Hematopoietic multipotent progenitor cell treated with erythropoietin and hydrocortisone succinate and interleukin-3 and kit ligand, for 15 days (in vitro differentiated cells): Measurements from ENCODE around the gene ELF3.
"Not testable (repeated sequence)": the region's sequence is repeated elsewhere in the genome, so short reads cannot be mapped to it uniquely, and the experiment has no call there.

Experiments
- DNase-seq: peaks from one replicate; pipeline ENCODE4 v3.0.0-alpha.2; 2015; ENCODE audit warnings: low spot score

The ELF3 gene

GRCh38 chr1:202010180-202011015 is at the start of gene ELF3:
Gene ELF3 (plus strand): TSS chr1:202010587. CDS start chr1:202011137, 550 bp downstream.
- no peak for DNase-seq

GRCh38 chr1:201962382-201962781 is 48.0 kb upstream of the ELF3 start:
- DNase-seq, result not testable (repeated sequence)

GRCh38 chr1:201964261-201964660 is 46.1 kb upstream of the ELF3 start:
- no peak for DNase-seq

GRCh38 chr1:201966171-201966570 is 44.2 kb upstream of the ELF3 start:
- no peak for DNase-seq

- peak; percentile 72 for DNase-seq
Measured at GRCh38 chr1:201968202-201968925, 42.0 kb upstream of the ELF3 start.

- DNase-seq, result peak; percentile 56
Measured at GRCh38 chr1:201970334-201971159, 39.8 kb upstream of the ELF3 start.

- peak; percentile 46 for DNase-seq
Measured at GRCh38 chr1:201982082-201982622, 28.2 kb upstream of the ELF3 start.

GRCh38 chr1:201982623-201983379 is 27.6 kb upstream of the ELF3 start, which contains the start of gene RNPEP:
Gene RNPEP (plus strand): TSS chr1:201982648. CDS start chr1:201982667, 19 bp downstream.
- DNase-seq, result no peak

- no peak for DNase-seq
Measured at GRCh38 chr1:201983380-201983805, 27.0 kb upstream of the ELF3 start.

GRCh38 chr1:201984446-201984845 is 25.9 kb upstream of the ELF3 start:
- no peak for DNase-seq

- DNase-seq, result no peak
Measured at GRCh38 chr1:201985355-201985754, 25.0 kb upstream of the ELF3 start.

GRCh38 chr1:201988601-201989000 is 21.8 kb upstream of the ELF3 start:
- no peak for DNase-seq

- no peak for DNase-seq
Measured at GRCh38 chr1:201989354-201990128, 20.8 kb upstream of the ELF3 start.

GRCh38 chr1:201990427-201990826 is 20.0 kb upstream of the ELF3 start:
- no peak for DNase-seq

- DNase-seq, result peak; percentile 73
Measured at GRCh38 chr1:201999625-202000238, 10.7 kb upstream of the ELF3 start.

GRCh38 chr1:202002507-202002906 is 7.9 kb upstream of the ELF3 start:
- DNase-seq, result no peak

GRCh38 chr1:202004711-202005110 is 5.7 kb upstream of the ELF3 start:
- DNase-seq, result no peak

- no peak for DNase-seq
Measured at GRCh38 chr1:202005958-202006357, 4.4 kb upstream of the ELF3 start.

- no peak for DNase-seq
Measured at GRCh38 chr1:202007304-202007703, 3.1 kb upstream of the ELF3 start.
